Measurements from ENCODE around the gene TRMT11.

Gene TRMT11

GRCh38 chr6:126026001-126026400, 39.7 kb downstream of the TRMT11 start:
- TF ChIP-seq REST (IDR thresholded peaks at IDR 0.05; ENCODE audit: insufficient read depth in 1 of 2, low read depth in 2 of 2, low read length in 2 of 2) (no peak), FOXP2 (optimal IDR thresholded peaks at IDR 0.05; ENCODE audit: borderline replicate concordance, extremely low read depth, extremely low read length, insufficient read depth) (no peak), TAF1 (IDR thresholded peaks at IDR 0.05; ENCODE audit: borderline replicate concordance, insufficient read depth, low read length) (no peak), SIN3A (IDR thresholded peaks at IDR 0.05; ENCODE audit: borderline replicate concordance, insufficient read depth, low read length) (no peak), POLR2AphosphoS5 (IDR thresholded peaks at IDR 0.05; ENCODE audit: low read depth, low read length) (no peak)

- TF ChIP-seq POLR2AphosphoS5 (IDR thresholded peaks at IDR 0.05; ENCODE audit: low read depth, low read length) (no peak), REST (IDR thresholded peaks at IDR 0.05; ENCODE audit: insufficient read depth in 1 of 2, low read depth in 2 of 2, low read length in 2 of 2) (no peak), FOXP2 (optimal IDR thresholded peaks at IDR 0.05; ENCODE audit: borderline replicate concordance, extremely low read depth, extremely low read length, insufficient read depth) (no peak), SIN3A (IDR thresholded peaks at IDR 0.05; ENCODE audit: borderline replicate concordance, insufficient read depth, low read length) (no peak), TAF1 (IDR thresholded peaks at IDR 0.05; ENCODE audit: borderline replicate concordance, insufficient read depth, low read length) (no peak)
Observed at GRCh38 chr6:126027601-126028000, 41.3 kb downstream of the TRMT11 start.

- TF ChIP-seq FOXP2 (optimal IDR thresholded peaks at IDR 0.05; ENCODE audit: borderline replicate concordance, extremely low read depth, extremely low read length, insufficient read depth) (no peak), TAF1 (IDR thresholded peaks at IDR 0.05; ENCODE audit: borderline replicate concordance, insufficient read depth, low read length) (no peak)
Observed at GRCh38 chr6:126030045-126030444, 43.7 kb downstream of the TRMT11 start.

GRCh38 chr6:126033696-126034095, 47.4 kb downstream of the TRMT11 start:
- no peak for TF ChIP-seq SIN3A (IDR thresholded peaks at IDR 0.05; ENCODE audit: borderline replicate concordance, insufficient read depth, low read length)
- TF ChIP-seq FOXP2 (optimal IDR thresholded peaks at IDR 0.05; ENCODE audit: borderline replicate concordance, extremely low read depth, extremely low read length, insufficient read depth) = no peak
- TF ChIP-seq REST (IDR thresholded peaks at IDR 0.05; ENCODE audit: insufficient read depth in 1 of 2, low read depth in 2 of 2, low read length in 2 of 2) = no peak
- TF ChIP-seq POLR2AphosphoS5 (IDR thresholded peaks at IDR 0.05; ENCODE audit: low read depth, low read length) = no peak
- TF ChIP-seq TAF1 (IDR thresholded peaks at IDR 0.05; ENCODE audit: borderline replicate concordance, insufficient read depth, low read length) = no peak

- no peak for TF ChIP-seq TAF1 (IDR thresholded peaks at IDR 0.05; ENCODE audit: borderline replicate concordance, insufficient read depth, low read length)
- TF ChIP-seq POLR2AphosphoS5 (IDR thresholded peaks at IDR 0.05; ENCODE audit: low read depth, low read length) = no peak
- TF ChIP-seq REST (IDR thresholded peaks at IDR 0.05; ENCODE audit: insufficient read depth in 1 of 2, low read depth in 2 of 2, low read length in 2 of 2) = no peak
- no peak for TF ChIP-seq FOXP2 (optimal IDR thresholded peaks at IDR 0.05; ENCODE audit: borderline replicate concordance, extremely low read depth, extremely low read length, insufficient read depth)
- TF ChIP-seq SIN3A (IDR thresholded peaks at IDR 0.05; ENCODE audit: borderline replicate concordance, insufficient read depth, low read length) = no peak
Observed at GRCh38 chr6:126034656-126035055, 48.3 kb downstream of the TRMT11 start.
